DND-41 (cell line): Measurements from ENCODE around the gene PHKG2.

Source experiments
- ATAC-seq: fragments of 200-7000 bp; cut with Tn5 transposase; 3 replicates; pipeline ENCODE4 v1.9.1; 2021; ENCODE audit warnings: low read depth; ENCODE audit not compliant: insufficient read depth
- DNase-seq: peaks from one replicate; pipeline ENCODE4 v3.0.0-alpha.2; 2020
- H2AFZ ChIP-seq: 2 replicates; pipeline ENCODE4 v1.6.0; 2012; ENCODE audit warnings: low read depth, low read length
- H3K27ac ChIP-seq: 2 replicates; pipeline ENCODE4 v1.5.1; 2012; ENCODE audit warnings: low read length, inconsistent platforms
- H3K27me3 ChIP-seq: fragments of 200-600 bp; sonication (generic); 2 replicates; pipeline ENCODE4 v1.6.0; 2012; ENCODE audit warnings: low read length, mild to moderate bottlenecking, inconsistent platforms; ENCODE audit not compliant: insufficient read depth, poor library complexity
- H3K36me3 ChIP-seq: 2 replicates; pipeline ENCODE4 v1.5.1; 2012; ENCODE audit warnings: low read length, inconsistent platforms; ENCODE audit not compliant: insufficient read depth
- H3K4me1 ChIP-seq: 2 replicates; pipeline ENCODE4 v1.5.1; 2012; ENCODE audit warnings: mild to moderate bottlenecking, low read length; ENCODE audit not compliant: insufficient read depth
- H3K4me2 ChIP-seq: 2 replicates; pipeline ENCODE4 v1.6.0; 2012; ENCODE audit warnings: mild to moderate bottlenecking, moderate library complexity, low read length, inconsistent platforms; ENCODE audit not compliant: insufficient read depth
- H3K4me3 ChIP-seq, 2 experiments: fragments of 200-600 bp in 1 of 2; shearing (Covaris generic) in 1 of 2; 2 replicates each; pipeline ENCODE4 v1.5.1; 2012 to 2016; ENCODE audit warnings: inconsistent platforms in 2 of 2, low read length in 2 of 2, mild to moderate bottlenecking in 2 of 2, low read depth in 1 of 2, moderate library complexity in 1 of 2
- H3K79me2 ChIP-seq: 2 replicates; pipeline ENCODE4 v1.6.0; 2012; ENCODE audit warnings: low read length, inconsistent platforms; ENCODE audit not compliant: insufficient read depth
- H3K9ac ChIP-seq: 2 replicates; pipeline ENCODE4 v1.6.0; 2012; ENCODE audit warnings: low read depth, mild to moderate bottlenecking, inconsistent platforms, low read length, moderate library complexity
- H3K9me3 ChIP-seq: 2 replicates; pipeline ENCODE4 v1.5.1; 2012; ENCODE audit warnings: low read length, moderate library complexity, mild to moderate bottlenecking, inconsistent platforms; ENCODE audit not compliant: insufficient read depth, severe bottlenecking
- H4K20me1 ChIP-seq: 2 replicates; pipeline ENCODE4 v1.6.0; 2012; ENCODE audit warnings: low read length; ENCODE audit not compliant: insufficient read depth
- EZH2 ChIP-seq: IDR thresholded peaks from 3 replicates; pipeline ENCODE4 v1.6.1; 2012; ENCODE audit warnings: borderline replicate concordance, low read depth, mild to moderate bottlenecking, moderate library complexity, low read length, inconsistent platforms; ENCODE audit not compliant: severe bottlenecking
- TF ChIP-seq, protein P1 (sequence below): IDR thresholded peaks from 2 replicates; pipeline ENCODE4 v1.5.1; 2012; ENCODE audit warnings: borderline replicate concordance, low read length, moderate library complexity, mild to moderate bottlenecking; ENCODE audit not compliant: poor library complexity, severe bottlenecking; ENCODE audit errors: extremely low read depth

PHKG2 gene

DNA sequence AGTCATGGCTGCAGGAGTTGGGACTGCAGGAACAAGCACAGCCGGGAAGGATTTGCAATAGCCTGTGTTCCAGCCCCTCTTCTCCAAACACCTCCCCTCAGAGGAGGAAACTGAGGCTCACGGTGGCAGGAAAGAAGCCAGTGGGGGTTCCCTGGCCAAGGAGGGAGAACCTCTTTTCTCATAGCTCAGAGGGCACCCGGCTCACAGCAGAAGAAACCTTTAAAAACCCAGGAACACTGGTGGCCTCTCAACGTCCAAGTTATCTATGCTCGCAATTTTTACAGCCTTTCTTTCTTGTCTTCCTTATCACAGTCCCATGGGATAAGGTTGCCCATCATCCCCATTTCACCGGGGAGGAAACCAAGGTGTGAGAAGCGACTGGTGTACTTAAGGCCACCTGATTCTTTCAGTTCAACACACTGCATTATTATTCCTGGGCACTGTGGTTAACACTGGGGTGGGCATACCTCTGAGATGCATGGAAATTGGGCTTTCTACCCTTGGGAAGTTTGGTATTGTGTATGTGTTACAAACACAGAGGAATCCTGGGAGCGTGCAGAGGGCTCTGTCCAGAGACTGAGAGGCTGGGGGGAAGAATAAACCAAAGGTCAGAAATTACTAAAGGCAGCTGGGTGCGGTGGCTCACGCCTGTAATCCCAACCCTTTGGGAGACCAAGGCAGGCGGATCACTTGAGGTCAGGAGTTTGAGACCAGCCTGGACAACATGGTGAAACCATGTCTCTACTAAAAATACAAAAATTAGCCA is 39.6 kb downstream of the PHKG2 start:
- Histone ChIP-seq H2AFZ (peak overlapping the region; percentile 92), H3K36me3 (peaks cover 10% of the 10 kb centered on the region), H3K79me2 (peaks cover 5% of the 10 kb centered on the region), H3K27ac (no peak overlapping the region), H3K27me3 (peaks cover 5% of the 10 kb centered on the region), H4K20me1 (no peaks in the 10 kb centered on the region), H3K9ac (peak overlapping the region; percentile 78), H3K9me3 (no peaks in the 10 kb centered on the region), H3K4me3 (peak overlapping the region in 1 of 2 experiments; percentile 80; a peak in 3 of 4 replicates), H3K4me2 (peak overlapping the region; percentile 71), H3K4me1 (peaks cover 24% of the 10 kb centered on the region)
- no peak for TF ChIP-seq EZH2
- TF ChIP-seq, protein P1, sequence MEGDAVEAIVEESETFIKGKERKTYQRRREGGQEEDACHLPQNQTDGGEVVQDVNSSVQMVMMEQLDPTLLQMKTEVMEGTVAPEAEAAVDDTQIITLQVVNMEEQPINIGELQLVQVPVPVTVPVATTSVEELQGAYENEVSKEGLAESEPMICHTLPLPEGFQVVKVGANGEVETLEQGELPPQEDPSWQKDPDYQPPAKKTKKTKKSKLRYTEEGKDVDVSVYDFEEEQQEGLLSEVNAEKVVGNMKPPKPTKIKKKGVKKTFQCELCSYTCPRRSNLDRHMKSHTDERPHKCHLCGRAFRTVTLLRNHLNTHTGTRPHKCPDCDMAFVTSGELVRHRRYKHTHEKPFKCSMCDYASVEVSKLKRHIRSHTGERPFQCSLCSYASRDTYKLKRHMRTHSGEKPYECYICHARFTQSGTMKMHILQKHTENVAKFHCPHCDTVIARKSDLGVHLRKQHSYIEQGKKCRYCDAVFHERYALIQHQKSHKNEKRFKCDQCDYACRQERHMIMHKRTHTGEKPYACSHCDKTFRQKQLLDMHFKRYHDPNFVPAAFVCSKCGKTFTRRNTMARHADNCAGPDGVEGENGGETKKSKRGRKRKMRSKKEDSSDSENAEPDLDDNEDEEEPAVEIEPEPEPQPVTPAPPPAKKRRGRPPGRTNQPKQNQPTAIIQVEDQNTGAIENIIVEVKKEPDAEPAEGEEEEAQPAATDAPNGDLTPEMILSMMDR = no peak
- ATAC-seq (no peak), DNase-seq (no peak)

DNA sequence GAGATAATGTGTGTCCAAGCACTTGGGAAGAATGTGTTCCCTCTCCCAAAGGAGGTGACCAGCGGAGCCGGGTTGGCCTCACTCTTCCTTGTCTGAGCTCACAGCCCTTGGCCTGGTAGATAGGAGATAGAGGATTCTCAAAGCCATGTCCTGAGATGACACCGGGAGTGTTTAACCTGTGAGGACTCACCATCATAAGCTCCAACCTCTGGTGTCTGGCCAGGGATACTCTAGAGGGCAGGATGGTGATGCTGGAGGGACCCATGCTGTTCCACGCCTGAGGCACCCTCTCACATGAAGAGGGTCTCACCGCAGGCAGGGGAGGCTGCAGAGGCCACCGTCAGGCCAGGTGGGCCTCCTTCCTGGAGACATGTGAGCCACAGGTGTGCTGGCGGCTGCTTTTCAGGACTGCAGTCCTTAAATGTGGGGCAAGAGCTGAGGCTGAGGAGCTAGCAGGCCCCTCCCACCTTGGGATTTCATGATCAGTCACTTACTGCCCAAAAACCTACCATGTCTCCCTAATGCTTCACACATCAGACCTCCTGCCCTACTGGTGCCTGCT is 45.4 kb downstream of the PHKG2 start:
- Histone ChIP-seq H3K36me3 (no peaks in the 10 kb centered on the region), H3K79me2 (no peaks in the 10 kb centered on the region), H3K4me3 (no peak overlapping the region), H3K9me3 (no peaks in the 10 kb centered on the region), H3K4me1 (no peaks in the 10 kb centered on the region), H3K4me2 (no peak overlapping the region), H4K20me1 (no peaks in the 10 kb centered on the region), H3K27me3 (no peaks in the 10 kb centered on the region), H3K27ac (no peak overlapping the region), H2AFZ (no peak overlapping the region), H3K9ac (no peak overlapping the region)
- TF ChIP-seq, protein P1 = no peak
- TF ChIP-seq EZH2 = no peak
- ATAC-seq (no peak), DNase-seq (no peak)

DNA sequence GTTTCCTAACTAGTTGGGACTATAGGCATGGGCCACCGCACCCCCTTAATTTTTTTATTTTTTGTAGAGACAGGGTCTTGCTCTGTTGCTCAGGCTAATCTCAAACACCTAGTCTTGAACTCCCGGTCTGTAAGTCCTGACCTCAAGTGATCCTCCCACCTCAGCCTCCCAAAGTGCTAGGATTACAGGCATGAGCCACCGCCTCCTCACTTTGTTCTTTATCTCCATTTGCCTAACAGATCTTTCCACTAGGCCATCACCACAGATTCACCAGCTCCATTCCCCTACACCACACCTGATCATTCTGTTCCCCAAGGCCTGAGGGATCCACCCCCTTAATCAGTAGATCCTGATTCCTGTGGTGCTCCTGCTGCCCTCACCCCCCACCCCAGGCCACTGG is 46.4 kb downstream of the PHKG2 start:
- no peak for TF ChIP-seq EZH2
- TF ChIP-seq, protein P1 = no peak
- Histone ChIP-seq H3K27me3 (no peaks in the 10 kb centered on the region), H3K9ac (no peak overlapping the region), H3K9me3 (no peaks in the 10 kb centered on the region), H3K79me2 (no peaks in the 10 kb centered on the region), H3K36me3 (no peaks in the 10 kb centered on the region), H3K27ac (no peak overlapping the region), H3K4me1 (no peaks in the 10 kb centered on the region), H3K4me3 (no peak overlapping the region), H3K4me2 (no peak overlapping the region), H2AFZ (no peak overlapping the region), H4K20me1 (no peaks in the 10 kb centered on the region)
- ATAC-seq (no peak), DNase-seq (no peak)
